NCI-H187 (cell line): ENCODE measurements around the gene PDE9A.

Experiments
- DNase-seq, 2 experiments: peaks; one replicate each; lab custom pipeline; 2025; lab: John Stamatoyannopoulos, UW

Gene PDE9A

GRCh38 chr21:42757422-42757821, 104.0 kb downstream of the PDE9A start:
- no peak for DNase-seq

GRCh38 chr21:42757826-42758655, 104.6 kb downstream of the PDE9A start:
- DNase-seq = no peak

GRCh38 chr21:42758721-42759593, 105.5 kb downstream of the PDE9A start:
- no peak for DNase-seq

GRCh38 chr21:42759594-42759927, 106.1 kb downstream of the PDE9A start:
- DNase-seq = no peak

- DNase-seq = no peak
Observed at GRCh38 chr21:42760361-42760950, 107.0 kb downstream of the PDE9A start.

GRCh38 chr21:42760951-42761751, 107.7 kb downstream of the PDE9A start:
- no peak for DNase-seq

- no peak for DNase-seq
Observed at GRCh38 chr21:42761776-42762335, 108.4 kb downstream of the PDE9A start.

- DNase-seq = no peak
Observed at GRCh38 chr21:42763581-42764442, 110.4 kb downstream of the PDE9A start.

GRCh38 chr21:42764443-42764760, 111.0 kb downstream of the PDE9A start:
- DNase-seq = no peak

- no peak for DNase-seq
Observed at GRCh38 chr21:42764883-42765282, 111.5 kb downstream of the PDE9A start.

- no peak for DNase-seq
Observed at GRCh38 chr21:42765656-42766055, 112.2 kb downstream of the PDE9A start.

- DNase-seq = no peak
Observed at GRCh38 chr21:42766739-42767560, 113.5 kb downstream of the PDE9A start.

- no peak for DNase-seq
Observed at GRCh38 chr21:42767561-42767835, 114.1 kb downstream of the PDE9A start.

- DNase-seq = no peak
Observed at GRCh38 chr21:42768324-42769121, 115.1 kb downstream of the PDE9A start.

GRCh38 chr21:42769183-42769819, 115.9 kb downstream of the PDE9A start:
- no peak for DNase-seq

GRCh38 chr21:42769820-42770716, 116.6 kb downstream of the PDE9A start:
- DNase-seq = no peak

- DNase-seq = no peak
Observed at GRCh38 chr21:42770717-42771502, 117.5 kb downstream of the PDE9A start.
